DND-41 (cell line): Measurements from ENCODE around the gene MT1H.

Source experiments
- ATAC-seq: fragments of 200-7000 bp; cut with Tn5 transposase; 3 replicates; pipeline ENCODE4 v1.9.1; 2021; ENCODE audit warnings: low read depth; ENCODE audit not compliant: insufficient read depth
- DNase-seq: peaks from one replicate; pipeline ENCODE4 v3.0.0-alpha.2; 2020
- H2AFZ ChIP-seq: 2 replicates; pipeline ENCODE4 v1.6.0; 2012; ENCODE audit warnings: low read depth, low read length
- H3K27ac ChIP-seq: 2 replicates; pipeline ENCODE4 v1.5.1; 2012; ENCODE audit warnings: low read length, inconsistent platforms
- H3K27me3 ChIP-seq: fragments of 200-600 bp; sonication (generic); 2 replicates; pipeline ENCODE4 v1.6.0; 2012; ENCODE audit warnings: low read length, mild to moderate bottlenecking, inconsistent platforms; ENCODE audit not compliant: insufficient read depth, poor library complexity
- H3K36me3 ChIP-seq: 2 replicates; pipeline ENCODE4 v1.5.1; 2012; ENCODE audit warnings: low read length, inconsistent platforms; ENCODE audit not compliant: insufficient read depth
- H3K4me1 ChIP-seq: 2 replicates; pipeline ENCODE4 v1.5.1; 2012; ENCODE audit warnings: mild to moderate bottlenecking, low read length; ENCODE audit not compliant: insufficient read depth
- H3K4me2 ChIP-seq: 2 replicates; pipeline ENCODE4 v1.6.0; 2012; ENCODE audit warnings: mild to moderate bottlenecking, moderate library complexity, low read length, inconsistent platforms; ENCODE audit not compliant: insufficient read depth
- H3K4me3 ChIP-seq, 2 experiments: fragments of 200-600 bp in 1 of 2; shearing (Covaris generic) in 1 of 2; 2 replicates each; pipeline ENCODE4 v1.5.1; 2012 to 2016; ENCODE audit warnings: inconsistent platforms in 2 of 2, low read length in 2 of 2, mild to moderate bottlenecking in 2 of 2, low read depth in 1 of 2, moderate library complexity in 1 of 2
- H3K79me2 ChIP-seq: 2 replicates; pipeline ENCODE4 v1.6.0; 2012; ENCODE audit warnings: low read length, inconsistent platforms; ENCODE audit not compliant: insufficient read depth
- H3K9ac ChIP-seq: 2 replicates; pipeline ENCODE4 v1.6.0; 2012; ENCODE audit warnings: low read depth, mild to moderate bottlenecking, inconsistent platforms, low read length, moderate library complexity
- H3K9me3 ChIP-seq: 2 replicates; pipeline ENCODE4 v1.5.1; 2012; ENCODE audit warnings: low read length, moderate library complexity, mild to moderate bottlenecking, inconsistent platforms; ENCODE audit not compliant: insufficient read depth, severe bottlenecking
- H4K20me1 ChIP-seq: 2 replicates; pipeline ENCODE4 v1.6.0; 2012; ENCODE audit warnings: low read length; ENCODE audit not compliant: insufficient read depth
- CTCF ChIP-seq: IDR thresholded peaks from 2 replicates; pipeline ENCODE4 v1.5.1; 2012; ENCODE audit warnings: borderline replicate concordance, low read length, moderate library complexity, mild to moderate bottlenecking; ENCODE audit not compliant: poor library complexity, severe bottlenecking; ENCODE audit errors: extremely low read depth
- EZH2 ChIP-seq: IDR thresholded peaks from 3 replicates; pipeline ENCODE4 v1.6.1; 2012; ENCODE audit warnings: borderline replicate concordance, low read depth, mild to moderate bottlenecking, moderate library complexity, low read length, inconsistent platforms; ENCODE audit not compliant: severe bottlenecking

MT1H gene

DNA sequence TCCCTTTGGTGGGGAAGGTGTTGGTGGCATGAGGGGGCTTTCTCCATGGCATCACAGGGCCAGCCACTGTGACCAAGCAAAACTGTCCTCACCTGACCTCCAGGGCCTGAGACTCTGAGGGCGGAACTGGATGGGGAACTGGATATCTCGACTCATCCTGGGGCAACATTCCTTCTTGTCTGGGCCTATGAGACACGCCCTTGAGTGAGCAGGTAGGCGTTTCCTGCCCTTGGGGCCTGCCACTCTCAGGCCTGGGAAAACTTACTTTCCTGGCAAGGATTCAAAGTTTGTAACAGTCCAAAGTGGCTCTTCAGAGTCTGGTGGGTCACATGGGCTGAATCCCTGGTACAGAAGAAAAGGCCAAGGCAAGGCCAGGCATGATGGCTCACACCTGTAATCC is 22.3 kb downstream of the MT1H start:
- no peak overlapping the region for H3K4me3 ChIP-seq
- no peak for ATAC-seq
- no peak overlapping the region for H3K27ac ChIP-seq
- H3K4me2 ChIP-seq, result no peak overlapping the region
- no peaks in the 10 kb centered on the region for H3K79me2 ChIP-seq
- no peaks in the 10 kb centered on the region for H4K20me1 ChIP-seq
- no peaks in the 10 kb centered on the region for H3K9me3 ChIP-seq
- no peak for DNase-seq
- H2AFZ ChIP-seq, result no peak overlapping the region
- H3K4me1 ChIP-seq, result no peaks in the 10 kb centered on the region
- TF ChIP-seq EZH2 (no peak), CTCF (no peak)
- H3K27me3 ChIP-seq, result no peaks in the 10 kb centered on the region
- no peaks in the 10 kb centered on the region for H3K36me3 ChIP-seq
- no peak overlapping the region for H3K9ac ChIP-seq

DNA sequence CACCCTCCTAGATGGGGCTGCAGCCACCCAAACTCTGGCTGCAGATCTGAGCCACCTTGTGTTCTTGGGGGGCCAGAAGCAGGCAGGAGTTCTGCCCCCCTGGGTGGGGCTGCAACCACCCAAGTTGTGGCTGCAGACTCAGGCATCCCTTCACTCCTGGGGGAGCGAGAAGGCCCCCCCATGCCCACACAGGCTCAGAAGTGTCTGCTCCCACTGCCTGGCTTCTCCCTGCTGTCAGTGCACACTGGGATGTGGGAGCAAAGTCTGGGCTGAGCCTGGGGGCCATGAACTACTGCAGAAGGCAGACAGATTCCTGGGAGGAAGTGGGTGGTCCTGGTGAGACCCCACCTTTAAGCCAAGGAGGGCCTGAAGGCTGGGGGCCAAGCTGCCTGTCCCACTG is 25.6 kb downstream of the MT1H start:
- no peak overlapping the region for H3K9ac ChIP-seq
- no peak overlapping the region for H2AFZ ChIP-seq
- H3K9me3 ChIP-seq, result peaks cover 4% of the 10 kb centered on the region
- H3K4me2 ChIP-seq, result no peak overlapping the region
- no peak overlapping the region for H3K27ac ChIP-seq
- H3K36me3 ChIP-seq, result no peaks in the 10 kb centered on the region
- no peaks in the 10 kb centered on the region for H4K20me1 ChIP-seq
- DNase-seq (no peak), ATAC-seq (no peak)
- H3K4me3 ChIP-seq, result no peak overlapping the region
- H3K4me1 ChIP-seq, result no peaks in the 10 kb centered on the region
- no peaks in the 10 kb centered on the region for H3K79me2 ChIP-seq
- no peak for TF ChIP-seq CTCF
- TF ChIP-seq EZH2, result no peak
- H3K27me3 ChIP-seq, result no peaks in the 10 kb centered on the region

- TF ChIP-seq CTCF, result no peak
- no peak for TF ChIP-seq EZH2
- Histone ChIP-seq H3K36me3 (no peaks in the 10 kb centered on the region), H3K27me3 (no peaks in the 10 kb centered on the region), H3K27ac (no peak overlapping the region), H3K4me2 (no peak overlapping the region), H4K20me1 (no peaks in the 10 kb centered on the region), H2AFZ (no peak overlapping the region), H3K9ac (no peak overlapping the region), H3K4me3 (no peak overlapping the region), H3K9me3 (peaks cover 4% of the 10 kb centered on the region), H3K4me1 (peaks cover 11% of the 10 kb centered on the region), H3K79me2 (no peaks in the 10 kb centered on the region)
- DNase-seq (no peak), ATAC-seq (no peak)
Observed at GRCh38 chr16:56697456-56698155, 28.0 kb downstream of the MT1H start.

DNA sequence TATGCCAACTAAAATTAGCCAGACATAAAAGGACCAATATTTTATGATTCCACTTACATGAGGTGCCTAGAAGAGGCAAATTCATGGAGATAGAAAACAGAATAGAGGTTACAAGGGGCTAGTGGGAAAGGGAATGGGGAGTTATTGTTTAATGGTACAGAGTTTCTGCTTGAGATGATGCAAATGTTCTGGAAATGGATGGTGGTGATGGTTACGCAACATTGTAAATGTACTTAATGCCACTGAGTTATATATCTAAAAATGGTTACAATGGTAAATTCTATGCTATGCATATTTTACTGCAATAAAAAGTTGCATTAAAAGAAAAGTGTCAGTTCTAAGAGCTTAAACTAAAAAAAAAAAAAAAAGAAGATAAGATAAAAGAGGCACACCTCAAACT is 30.6 kb downstream of the MT1H start:
- ATAC-seq, result no peak
- Histone ChIP-seq H3K4me3 (no peak overlapping the region), H3K9ac (no peak overlapping the region), H3K79me2 (no peaks in the 10 kb centered on the region), H3K27ac (no peak overlapping the region), H4K20me1 (no peaks in the 10 kb centered on the region), H3K4me2 (no peak overlapping the region), H3K27me3 (no peaks in the 10 kb centered on the region), H3K9me3 (peaks cover 4% of the 10 kb centered on the region), H3K36me3 (no peaks in the 10 kb centered on the region), H3K4me1 (peaks cover 11% of the 10 kb centered on the region), H2AFZ (no peak overlapping the region)
- TF ChIP-seq CTCF, result no peak
- no peak for TF ChIP-seq EZH2
- DNase-seq, result no peak
